A673 (cell line): ENCODE results near the gene ALPI. TPM values are rescaled to one million over a fixed set of nuclear protein-coding genes. Genes with fewer than 3 reads are reported as not detected.

Source experiments
- BruUV-seq: library from RNA; stranded (reverse); fragments of 400-500 nt; replicated peaks from 2 replicates; lab custom pipeline; 2021; lab: Mats Ljungman, UMichigan
- CTCF ChIA-PET: fragments of 300-600 bp; sonication (Branson Sonifier 250); formaldehyde crosslinking; loops from one replicate; lab custom pipeline; 2022; ENCODE audit warnings: antibody characterized with exemption; lab: Charles Lee
- POLR2A ChIA-PET: fragments of 300-600 bp; sonication (Branson Sonifier 250); formaldehyde crosslinking; loops from one replicate; lab custom pipeline; 2022; ENCODE audit warnings: antibody characterized with exemption; ENCODE audit not compliant: low non-redundant PET; lab: Charles Lee
- DNase-seq: peaks from one replicate; pipeline ENCODE4 v3.0.0-alpha.2; 2015; ENCODE audit warnings: low spot score
- H3K27ac ChIP-seq: fragments of 200-600 bp; sonication (generic); 2 replicates; pipeline ENCODE4 v1.5.1; 2016; ENCODE audit warnings: mixed run types, low read depth, mild to moderate bottlenecking, mixed read lengths, antibody characterized with exemption, low read length; ENCODE audit not compliant: poor library complexity, severe bottlenecking
- H3K27me3 ChIP-seq: fragments of 200-600 bp; sonication (generic); replicated peaks from 2 replicates; pipeline ENCODE4 v1.6.1; 2017; ENCODE audit warnings: mixed run types, low read depth, mild to moderate bottlenecking, mixed read lengths, antibody characterized with exemption, low read length; ENCODE audit not compliant: insufficient read depth, poor library complexity
- H3K36me3 ChIP-seq: fragments of 200-600 bp; sonication (generic); 2 replicates; pipeline ENCODE4 v1.6.1; 2016; ENCODE audit warnings: mixed run types, mild to moderate bottlenecking, mixed read lengths, antibody characterized with exemption, low read length; ENCODE audit not compliant: insufficient read depth, poor library complexity, severe bottlenecking
- H3K4me1 ChIP-seq: fragments of 200-600 bp; sonication (generic); 2 replicates; pipeline ENCODE4 v1.6.1; 2017; ENCODE audit warnings: mixed run types, mild to moderate bottlenecking, mixed read lengths, antibody characterized with exemption, low read length; ENCODE audit not compliant: insufficient read depth, poor library complexity, severe bottlenecking
- H3K4me3 ChIP-seq: fragments of 200-600 bp; sonication (generic); 2 replicates; pipeline ENCODE4 v1.5.1; 2016; ENCODE audit warnings: low read depth, mixed run types, mild to moderate bottlenecking, mixed read lengths, low read length; ENCODE audit not compliant: poor library complexity, severe bottlenecking
- H3K9me3 ChIP-seq: fragments of 200-600 bp; sonication (generic); 2 replicates; pipeline ENCODE4 v1.6.1; 2016; ENCODE audit warnings: mixed run types, low read depth, mild to moderate bottlenecking, mixed read lengths, antibody characterized with exemption, low read length; ENCODE audit not compliant: poor library complexity, severe bottlenecking
- CTCF ChIP-seq: fragments of 300-800, 200-600 bp; sonication (generic); conservative IDR thresholded peaks from 2 replicates; pipeline ENCODE4 v1.5.1; 2017; ENCODE audit warnings: low read depth, mild to moderate bottlenecking, antibody characterized with exemption, low read length, moderate library complexity, mixed read lengths
- EZH2 ChIP-seq: fragments of 200-600 bp; sonication (generic); IDR thresholded peaks from 2 replicates; pipeline ENCODE4 v1.6.1; 2017; ENCODE audit warnings: borderline replicate concordance, low read depth, mild to moderate bottlenecking, mixed read lengths, antibody characterized with exemption, low read length; ENCODE audit not compliant: poor library complexity, severe bottlenecking
- intact Hi-C: fragments of 100-400 bp; cut with micrococcal nuclease; formaldehyde crosslinking; loops from one replicate; pipeline ENCODE4 v1.10.0; 2022; ENCODE audit not compliant: unreplicated experiment
- total RNA-seq: library from RNA; stranded (reverse); gene quantifications from 2 replicates; pipeline ENCODE4 v1.2.3, GENCODE V29; 2021

The ALPI gene
- total RNA-seq, 1 experiment from 2014 or later: not detected

- TF ChIP-seq EZH2 (no peak), CTCF (no peak)
- no TSS peak for BruUV-seq
- ChIA-PET POLR2A (no interaction called here), CTCF (no interaction called here)
- Histone ChIP-seq H3K36me3 (no peaks in the 10 kb centered on the region), H3K4me3 (no peak overlapping the region), H3K27me3 (peaks cover 21% of the 10 kb centered on the region), H3K27ac (no peak overlapping the region), H3K9me3 (no peaks in the 10 kb centered on the region), H3K4me1 (no peaks in the 10 kb centered on the region)
- DNase-seq: no peak
- intact Hi-C loops: no loop called here
These were observed 10.3 kb downstream of the ALPI start for GRCh38 chr2:232466221-232466620.

- H3K27me3 ChIP-seq: peaks cover 20% of the 10 kb centered on the region
- H3K27ac ChIP-seq: no peak overlapping the region
- no peaks in the 10 kb centered on the region for H3K9me3 ChIP-seq
- H3K4me3 ChIP-seq: no peak overlapping the region
- DNase-seq: peak; percentile 79
- H3K4me1 ChIP-seq: no peaks in the 10 kb centered on the region
- ChIA-PET POLR2A (no interaction called here), CTCF (interaction anchor here (1.1 kb wide), 1 partner anchor 49 kb away, joined by 3 read pairs; no protein-coding TSS in a partner anchor)
- H3K36me3 ChIP-seq: no peaks in the 10 kb centered on the region
- intact Hi-C loops: no loop called here
- no TSS peak for BruUV-seq
- no peak for TF ChIP-seq CTCF
- no peak for TF ChIP-seq EZH2
These were observed 17.5 kb downstream of the ALPI start for GRCh38 chr2:232473467-232473890.

GRCh38 chr2:232476045-232476444 is 20.1 kb downstream of the ALPI start:
- Histone ChIP-seq H3K9me3 (no peaks in the 10 kb centered on the region), H3K27me3 (peaks cover 16% of the 10 kb centered on the region), H3K4me3 (no peak overlapping the region), H3K27ac (no peak overlapping the region), H3K4me1 (no peaks in the 10 kb centered on the region), H3K36me3 (no peaks in the 10 kb centered on the region)
- CTCF ChIA-PET: no interaction called here
- intact Hi-C loops: no loop called here
- no TSS peak for BruUV-seq
- POLR2A ChIA-PET: no interaction called here
- TF ChIP-seq EZH2 (no peak), CTCF (no peak)
- DNase-seq: no peak
